HepG2 (cell line): Measurements from ENCODE around the gene PRAC1. TPM values are rescaled to one million over a fixed set of nuclear protein-coding genes. Genes with fewer than 3 reads are reported as not detected.

Experiments used
- ATAC-seq: fragments of 200-7000 bp; cut with Tn5 transposase; 3 replicates; pipeline ENCODE4 v1.9.1; 2020; ENCODE audit warnings: mild to moderate bottlenecking, moderate library complexity
- BruUV-seq: library from RNA; stranded (reverse); fragments of 400-500 nt; replicated peaks from 2 replicates; lab custom pipeline; 2021; lab: Mats Ljungman, UMichigan
- CTCF ChIA-PET: fragments of 300-600 bp; formaldehyde crosslinking; extraction: SDS; loops from one replicate; lab custom pipeline; 2021; ENCODE audit warnings: low total read pairs, inconsistent platforms, low intra/inter-chr PET ratio; lab: Yijun Ruan, JAX
- POLR2A ChIA-PET: fragments of 350-600 bp; sonication (Branson Sonifier 250); formaldehyde crosslinking; loops from one replicate; lab custom pipeline; 2020; ENCODE audit warnings: antibody characterized with exemption, inconsistent platforms; lab: Yijun Ruan, JAX
- DNase-seq: peaks from one replicate; pipeline ENCODE4 v3.0.0-alpha.2; 2015; ENCODE audit warnings: low spot score
- FAIRE-seq: peaks from 3 replicates; lab custom pipeline; 2011; peaks lifted over from hg19 to GRCh38; lab: Jason Lieb, UNC
- H2AFZ ChIP-seq: one replicate; pipeline ENCODE4 v1.6.1; 2011; ENCODE audit warnings: low read length, inconsistent platforms
- H3K27ac ChIP-seq: fragments of 300-600 bp; 3 replicates; pipeline ENCODE4 v1.8.0; 2011; ENCODE audit warnings: mixed run types, mild to moderate bottlenecking, mixed read lengths, low read length, inconsistent platforms; ENCODE audit not compliant: insufficient read depth; ENCODE audit errors: extremely low read length
- H3K27me3 ChIP-seq, 2 experiments: fragments of 200-600 bp in 1 of 2; 2 replicates in 1 of 2; 3 replicates in 1 of 2; pipeline versions ENCODE4 v1.6.0 to v1.8.0; 2011; ENCODE audit warnings: low read length in 2 of 2, mild to moderate bottlenecking in 2 of 2, moderate library complexity in 2 of 2, inconsistent platforms in 1 of 2; ENCODE audit not compliant: insufficient read depth in 2 of 2, control insufficient read depth in 1 of 2
- H3K36me3 ChIP-seq, 2 experiments: fragments of 200-600 bp in 1 of 2; replicated peaks in 1 of 2; 2 replicates in 1 of 2; 3 replicates in 1 of 2; pipeline versions ENCODE4 v1.5.1 to v1.8.0; 2011; ENCODE audit warnings: low read length in 2 of 2, inconsistent platforms in 1 of 2; ENCODE audit not compliant: insufficient read depth in 2 of 2, control insufficient read depth in 1 of 2
- H3K4me1 ChIP-seq: 2 replicates; pipeline ENCODE4 v1.5.1; 2012; ENCODE audit warnings: low read length, inconsistent platforms; ENCODE audit not compliant: insufficient read depth
- H3K4me2 ChIP-seq: 2 replicates; pipeline ENCODE4 v1.6.0; 2011; ENCODE audit warnings: low read depth, low read length, inconsistent platforms
- H3K4me3 ChIP-seq, 3 experiments: fragments of 200-600 bp in 1 of 3; sonication (generic), shearing (Covaris generic) in 1 of 3; replicated peaks in 1 of 3; 2 replicates each; pipeline ENCODE4 v1.5.1; 2011 to 2016; ENCODE audit warnings: low read length in 3 of 3, inconsistent platforms in 2 of 3, low read depth in 2 of 3, mild to moderate bottlenecking in 2 of 3, control low read depth in 1 of 3, mixed read lengths in 1 of 3; ENCODE audit not compliant: insufficient read depth in 1 of 3
- H3K79me2 ChIP-seq: one replicate; pipeline ENCODE4 v1.6.1; 2011; ENCODE audit warnings: low read length, inconsistent platforms; ENCODE audit not compliant: insufficient read depth
- H3K9ac ChIP-seq: 2 replicates; pipeline ENCODE4 v1.6.0; 2011; ENCODE audit warnings: mild to moderate bottlenecking, low read depth, low read length, inconsistent platforms; ENCODE audit not compliant: insufficient read depth
- H3K9me3 ChIP-seq: 2 replicates; pipeline ENCODE4 v1.5.1; 2012; ENCODE audit warnings: mild to moderate bottlenecking, low read length
- H4K20me1 ChIP-seq: 2 replicates; pipeline ENCODE4 v1.6.0; 2011; ENCODE audit warnings: inconsistent platforms, mild to moderate bottlenecking, low read length, moderate library complexity; ENCODE audit not compliant: insufficient read depth
- ARID4A ChIP-seq: sonication (generic); formaldehyde crosslinking; IDR thresholded peaks from 2 replicates; pipeline ENCODE4 v1.5.0; 2020; ENCODE audit warnings: mild to moderate bottlenecking, missing genetic modification reagents, borderline replicate concordance
- ATF2 ChIP-seq: sonication (generic); formaldehyde crosslinking; IDR thresholded peaks from 2 replicates; pipeline ENCODE4 v1.4.0; 2020; ENCODE audit warnings: missing genetic modification reagents
- CREB3 ChIP-seq: sonication (generic); formaldehyde crosslinking; IDR thresholded peaks from 2 replicates; pipeline ENCODE4 v1.5.0; 2020; ENCODE audit warnings: missing genetic modification reagents
- MTA1 ChIP-seq: sonication (generic); formaldehyde crosslinking; IDR thresholded peaks from 2 replicates; pipeline ENCODE4 v1.4.0; 2020; ENCODE audit warnings: missing genetic modification reagents, mild to moderate bottlenecking, borderline replicate concordance
- NFE2L2 ChIP-seq: fragments of 150-350 bp; IDR thresholded peaks from 2 replicates; pipeline ENCODE4 v1.6.1; 2014; ENCODE audit warnings: low read length
- ZFP62 ChIP-seq: sonication (generic); formaldehyde crosslinking; IDR thresholded peaks from 2 replicates; pipeline ENCODE4 v1.4.0; 2020; ENCODE audit warnings: missing genetic modification reagents
- ZNF343 ChIP-seq: sonication (generic); formaldehyde crosslinking; IDR thresholded peaks from 2 replicates; pipeline ENCODE4 v1.4.0; 2020; ENCODE audit warnings: mild to moderate bottlenecking, missing genetic modification reagents
- ZNF780A ChIP-seq: sonication (generic); formaldehyde crosslinking; IDR thresholded peaks from 2 replicates; pipeline ENCODE4 v1.8.0; 2022; ENCODE audit warnings: mild to moderate bottlenecking, missing genetic modification reagents, moderate library complexity
- WGBS: methylation state at CpG from one replicate; pipeline ENCODE4 v1.1.6; 2017; ENCODE audit warnings: low lambda C conversion rate; 5-methylcytosine and 5-hydroxymethylcytosine counted together
- in situ Hi-C: cut with HindIII; loops from 2 replicates; pipeline ENCODE4 v1.10.0; 2017; ENCODE audit warnings: low pct_unique_long_range_greater_than_20kb; ENCODE audit not compliant: extremely low pct_ligation_motif_present
- intact Hi-C: fragments of 100-400 bp; cut with micrococcal nuclease; formaldehyde crosslinking; loops from one replicate; pipeline ENCODE4 v1.10.0; 2022; ENCODE audit not compliant: unreplicated experiment
- polyA plus RNA-seq, 8 experiments: library from polyadenylated mRNA; depleted of rRNA in 3 of 8; stranded (reverse) in 7 of 8; unstranded in 1 of 8; fragments of >200 nt; fragmentation: Illumina TruSeq in 4 of 8; extraction: Trizol in 4 of 8; gene quantifications; 2 replicates each; pipeline versions ENCODE4 v1.2.1 to v1.2.3, GENCODE V29; 2011 to 2016; ENCODE audit warnings: low read depth in 4 of 8, missing spikeins in 1 of 8, mixed read lengths in 1 of 8; ENCODE audit not compliant: insufficient read depth in 1 of 8
- total RNA-seq, 5 experiments: library from RNA; depleted of rRNA; stranded (reverse); fragments of >200 nt; fragmentation: Illumina TruSeq; extraction: Trizol; gene quantifications; 2 replicates each; pipeline ENCODE4 v1.2.3, GENCODE V29; 2016; ENCODE audit warnings: low read depth in 1 of 5

The PRAC1 gene
- total and polyA plus RNA-seq, 2 of the 13 experiments (the other 11 are each of a cell fraction or from before 2014, with no cell fraction given) = not detected

GRCh38 chr17:48721009-48721402, 1.3 kb downstream of the PRAC1 start:
- H3K4me2 ChIP-seq = no peak overlapping the region
- BruUV-seq = no TSS peak
- in situ Hi-C loops = no loop called here
- no peak for ATAC-seq
- TF ChIP-seq NFE2L2 (0 out of 2 replicates have a peak, but pooled peaks have one; percentile 24), CREB3 (CRISPR knock-in tag) (no peak)
- ChIA-PET CTCF (interaction anchor here (1.5 kb wide), 1 partner anchor 70 kb away, joined by 3 read pairs; no protein-coding TSS in a partner anchor), POLR2A (no interaction called here)
- WGBS = 100% methylated on average over 1 of the region's 1 CpG
- no peak overlapping the region for H3K27ac ChIP-seq
- FAIRE-seq = no peak
- no peak overlapping the region for H3K9ac ChIP-seq
- no peaks in the 10 kb centered on the region for H4K20me1 ChIP-seq
- peaks cover 8% of the 10 kb centered on the region for H3K4me1 ChIP-seq
- no peak for DNase-seq
- no peak overlapping the region for H3K4me3 ChIP-seq
- no peaks in the 10 kb centered on the region for H3K36me3 ChIP-seq
- intact Hi-C loops = no loop called here
- H3K9me3 ChIP-seq = no peaks in the 10 kb centered on the region
- no peaks in the 10 kb centered on the region for H3K79me2 ChIP-seq
- no peak overlapping the region for H2AFZ ChIP-seq
- peaks cover 15 to 61% of the 10 kb centered on the region in 2 experiments for H3K27me3 ChIP-seq

DNA sequence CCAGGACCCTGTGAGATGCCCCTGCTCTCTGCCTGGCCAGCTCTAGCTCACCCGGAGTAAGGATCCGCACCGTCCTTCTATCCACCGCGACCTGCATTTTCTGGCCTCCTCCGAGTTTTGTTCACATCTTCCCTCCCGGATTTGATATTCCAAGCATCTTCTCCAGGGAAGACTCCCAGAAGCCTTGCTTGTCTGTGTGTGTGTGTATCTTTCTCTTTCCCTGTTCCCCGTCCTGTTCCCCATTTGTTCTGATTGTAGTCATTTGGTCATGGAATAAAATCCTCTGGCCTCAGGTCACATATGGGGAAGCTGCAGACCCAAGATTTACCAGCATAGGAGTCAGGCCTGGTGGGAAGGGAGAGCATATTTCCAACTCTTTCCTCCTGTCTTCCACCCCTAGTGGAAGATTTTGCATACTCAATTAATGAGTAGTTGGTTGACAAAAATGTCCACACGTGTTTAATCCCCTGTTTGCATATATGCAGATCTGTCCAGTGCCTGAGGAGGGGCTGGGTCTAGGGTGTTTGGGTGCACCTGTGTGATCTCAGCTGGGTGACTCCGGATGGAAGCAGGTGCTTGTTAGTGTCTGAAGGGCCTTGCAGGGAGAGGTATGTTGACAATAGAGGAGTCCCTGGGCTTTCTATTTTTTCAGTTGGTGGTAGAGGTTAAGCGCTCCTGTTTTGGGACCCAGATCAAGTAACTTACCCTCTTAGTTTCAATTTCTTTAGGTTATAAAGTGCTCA, 1.9 kb downstream of the PRAC1 start:
- H3K9ac ChIP-seq = no peak overlapping the region
- H3K4me2 ChIP-seq = no peak overlapping the region
- ATAC-seq = no peak
- WGBS = 55% methylated on average over 11 of the region's 11 CpGs
- no peaks in the 10 kb centered on the region for H3K9me3 ChIP-seq
- peaks cover 13 to 56% of the 10 kb centered on the region in 2 experiments for H3K27me3 ChIP-seq
- in situ Hi-C loops = no loop called here
- FAIRE-seq = no peak
- no peaks in the 10 kb centered on the region for H3K36me3 ChIP-seq
- no peaks in the 10 kb centered on the region for H4K20me1 ChIP-seq
- BruUV-seq = no TSS peak
- H3K4me1 ChIP-seq = peaks cover 11% of the 10 kb centered on the region
- no peak overlapping the region for H3K4me3 ChIP-seq
- no peak overlapping the region for H3K27ac ChIP-seq
- DNase-seq = no peak
- intact Hi-C loops = no loop called here
- POLR2A ChIA-PET = no interaction called here
- H3K79me2 ChIP-seq = no peaks in the 10 kb centered on the region
- CTCF ChIA-PET = interaction anchor here (1.3 to 1.5 kb wide), 2 partner anchors 71 to 159 kb away, joined by 3 read pairs; no protein-coding TSS in a partner anchor
- H2AFZ ChIP-seq = no peak overlapping the region
- no peak for TF ChIP-seq ZFP62 (CRISPR knock-in tag)
- TF ChIP-seq ATF2 = no peak
- no peak for TF ChIP-seq ZNF780A
- TF ChIP-seq MTA1 = no peak
- TF ChIP-seq ARID4A = no peak
- no peak for TF ChIP-seq ZNF343
